SHP77 treated with DMSO at 0.1 percent for 48 hours (cell line): ENCODE results near the gene MBD5.
A peak's percentile ranks its signal among the peaks of the same experiment; 100 is the strongest.
"Not testable (repeated sequence)": the region's sequence is repeated elsewhere in the genome, so short reads cannot be mapped to it uniquely, and the experiment has no call there.

Source experiments
- DNase-seq: peaks from one replicate; lab custom pipeline; 2025; lab: John Stamatoyannopoulos, UW

The MBD5 gene

GRCh38 chr2:148021059-148021861 lies at the start of gene MBD5:
Gene MBD5, plus strand, starts transcription at chr2:148021091.
- no peak for DNase-seq

- no peak for DNase-seq
Observed at GRCh38 chr2:147976102-147976501, 44.8 kb upstream of the MBD5 start.

GRCh38 chr2:147977679-147978078 lies 43.2 kb upstream of the MBD5 start:
- no peak for DNase-seq

- no peak for DNase-seq
Observed at GRCh38 chr2:147980940-147981528, 39.9 kb upstream of the MBD5 start.

GRCh38 chr2:147989102-147989501 lies 31.8 kb upstream of the MBD5 start:
- DNase-seq, result no peak

- no peak for DNase-seq
Observed at GRCh38 chr2:147989809-147990403, 31.0 kb upstream of the MBD5 start.

- DNase-seq, result not testable (repeated sequence)
Observed at GRCh38 chr2:147994965-147995364, 25.9 kb upstream of the MBD5 start.

GRCh38 chr2:147996828-147997227 lies 24.1 kb upstream of the MBD5 start:
- no peak for DNase-seq

- no peak for DNase-seq
Observed at GRCh38 chr2:147998203-147998602, 22.7 kb upstream of the MBD5 start.

- no peak for DNase-seq
Observed at GRCh38 chr2:147999126-147999525, 21.8 kb upstream of the MBD5 start.

- no peak for DNase-seq
Observed at GRCh38 chr2:148000095-148000494, 20.8 kb upstream of the MBD5 start.

GRCh38 chr2:148002420-148002819 lies 18.5 kb upstream of the MBD5 start:
- not testable (repeated sequence) for DNase-seq

GRCh38 chr2:148006249-148007007 lies 14.5 kb upstream of the MBD5 start:
- DNase-seq, result no peak

- DNase-seq, result no peak
Observed at GRCh38 chr2:148007219-148007900, 13.5 kb upstream of the MBD5 start.

GRCh38 chr2:148008411-148008810 lies 12.5 kb upstream of the MBD5 start:
- DNase-seq, result not testable (repeated sequence)

GRCh38 chr2:148013876-148014275 lies 7.0 kb upstream of the MBD5 start:
- no peak for DNase-seq

GRCh38 chr2:148014616-148015015 lies 6.3 kb upstream of the MBD5 start:
- DNase-seq, result no peak

GRCh38 chr2:148020111-148021058 lies 506 bp upstream of the MBD5 start, which contains the start of gene ORC4:
Gene ORC4, minus strand, starts transcription at chr2:148020737. Its CDS starts 44,779 bp downstream, at chr2:147975958.
- DNase-seq, result peak; percentile 85

- no peak for DNase-seq
Observed at GRCh38 chr2:148021886-148022285, 995 bp downstream of the MBD5 start.

GRCh38 chr2:148022351-148022750 lies 1.5 kb downstream of the MBD5 start:
- no peak for DNase-seq

- DNase-seq, result no peak
Observed at GRCh38 chr2:148022882-148023281, 2.0 kb downstream of the MBD5 start.
